BLaER1 (cell line): Measurements from ENCODE around the gene WNK1.

Source experiments
- H3K27ac ChIP-seq: shearing (Covaris generic); formaldehyde crosslinking; 2 replicates; pipeline ENCODE4 v1.8.1; 2022
- H3K27me3 ChIP-seq: shearing (Covaris generic); formaldehyde crosslinking; 2 replicates; pipeline ENCODE4 v1.8.1; 2022
- H3K36me3 ChIP-seq: shearing (Covaris generic); formaldehyde crosslinking; 2 replicates; pipeline ENCODE4 v1.8.1; 2022
- H3K4me1 ChIP-seq: shearing (Covaris generic); formaldehyde crosslinking; 2 replicates; pipeline ENCODE4 v1.8.1; 2022
- H3K4me2 ChIP-seq: shearing (Covaris generic); formaldehyde crosslinking; 2 replicates; pipeline ENCODE4 v1.8.1; 2022
- H3K4me3 ChIP-seq: shearing (Covaris generic); formaldehyde crosslinking; 2 replicates; pipeline ENCODE4 v1.8.1; 2022
- H3K9ac ChIP-seq: shearing (Covaris generic); formaldehyde crosslinking; 2 replicates; pipeline ENCODE4 v1.8.1; 2022
- H3K9me3 ChIP-seq: shearing (Covaris generic); formaldehyde crosslinking; 2 replicates; pipeline ENCODE4 v1.8.1; 2022
- H4K20me1 ChIP-seq: shearing (Covaris generic); formaldehyde crosslinking; 2 replicates; pipeline ENCODE4 v1.8.1; 2022
- Cebpa-rat ChIP-seq: shearing (Covaris generic); IDR thresholded peaks from 2 replicates; pipeline ENCODE4 v1.8.1; 2022

The WNK1 gene

GRCh38 chr12:904010-904414 lies 151.6 kb downstream of the WNK1 start:
- TF ChIP-seq Cebpa-rat: no peak
- Histone ChIP-seq H3K36me3 (peaks cover 81% of the 10 kb centered on the region), H3K9ac (0 out of 2 replicates have a peak overlapping the region, but pooled peaks have one; percentile 42), H3K4me2 (peak overlapping the region; percentile 82), H3K27ac (peak overlapping the region; percentile 68), H4K20me1 (peaks cover 41% of the 10 kb centered on the region), H3K4me1 (peaks cover 71% of the 10 kb centered on the region), H3K4me3 (0 out of 2 replicates have a peak overlapping the region, but pooled peaks have one; percentile 42), H3K27me3 (no peaks in the 10 kb centered on the region), H3K9me3 (no peaks in the 10 kb centered on the region)

- peaks cover 81% of the 10 kb centered on the region for H3K36me3 ChIP-seq
- peaks cover 41% of the 10 kb centered on the region for H4K20me1 ChIP-seq
- peak overlapping the region; percentile 42 for H3K4me3 ChIP-seq
- peak overlapping the region; percentile 68 for H3K27ac ChIP-seq
- no peaks in the 10 kb centered on the region for H3K27me3 ChIP-seq
- H3K9me3 ChIP-seq: no peaks in the 10 kb centered on the region
- H3K4me2 ChIP-seq: peak overlapping the region; percentile 82
- peak; percentile 63; the same call in 1 of the 2 replicates for TF ChIP-seq Cebpa-rat
- H3K4me1 ChIP-seq: peaks cover 84% of the 10 kb centered on the region
- H3K9ac ChIP-seq: peak overlapping the region; percentile 49; the same call in 1 of the 2 replicates
These were observed 153.1 kb downstream of the WNK1 start for GRCh38 chr12:905261-906031.

GRCh38 chr12:906062-906585 lies 153.7 kb downstream of the WNK1 start:
- Histone ChIP-seq H3K27ac (peak overlapping the region; percentile 68), H3K4me1 (peaks cover 91% of the 10 kb centered on the region), H3K36me3 (peaks cover 81% of the 10 kb centered on the region), H3K27me3 (no peaks in the 10 kb centered on the region), H3K9me3 (no peaks in the 10 kb centered on the region), H4K20me1 (peaks cover 41% of the 10 kb centered on the region), H3K4me2 (peak overlapping the region; percentile 82), H3K9ac (peak overlapping the region; percentile 49; the same call in 1 of the 2 replicates), H3K4me3 (peak overlapping the region; percentile 42)
- TF ChIP-seq Cebpa-rat: no peak

GRCh38 chr12:907413-908185 lies 155.2 kb downstream of the WNK1 start:
- TF ChIP-seq Cebpa-rat: no peak
- no peaks in the 10 kb centered on the region for H3K27me3 ChIP-seq
- no peak overlapping the region for H3K4me3 ChIP-seq
- H3K4me2 ChIP-seq: peak overlapping the region; percentile 82; the same call in 1 of the 2 replicates
- H3K36me3 ChIP-seq: peaks cover 78% of the 10 kb centered on the region
- no peaks in the 10 kb centered on the region for H3K9me3 ChIP-seq
- peak overlapping the region; percentile 30; the same call in 1 of the 2 replicates for H3K27ac ChIP-seq
- peaks cover 41% of the 10 kb centered on the region for H4K20me1 ChIP-seq
- peaks cover 96% of the 10 kb centered on the region for H3K4me1 ChIP-seq
- H3K9ac ChIP-seq: no peak overlapping the region

GRCh38 chr12:909861-910260 lies 157.5 kb downstream of the WNK1 start:
- Histone ChIP-seq H3K9me3 (no peaks in the 10 kb centered on the region), H3K27ac (no peak overlapping the region), H3K9ac (no peak overlapping the region), H3K4me2 (no peak overlapping the region), H3K36me3 (peaks cover 77% of the 10 kb centered on the region), H3K4me1 (peaks cover 96% of the 10 kb centered on the region), H3K4me3 (no peak overlapping the region), H4K20me1 (peaks cover 20% of the 10 kb centered on the region), H3K27me3 (no peaks in the 10 kb centered on the region)
- TF ChIP-seq Cebpa-rat: no peak

- Histone ChIP-seq H3K9me3 (no peaks in the 10 kb centered on the region), H3K4me3 (no peak overlapping the region), H3K9ac (no peak overlapping the region), H3K4me2 (no peak overlapping the region), H3K27me3 (no peaks in the 10 kb centered on the region), H3K4me1 (peaks cover 96% of the 10 kb centered on the region), H3K27ac (no peak overlapping the region), H4K20me1 (peaks cover 14% of the 10 kb centered on the region), H3K36me3 (peaks cover 77% of the 10 kb centered on the region)
- no peak for TF ChIP-seq Cebpa-rat
These were observed 158.0 kb downstream of the WNK1 start for GRCh38 chr12:910416-910815.

GRCh38 chr12:911191-911826 lies 158.9 kb downstream of the WNK1 start:
- no peaks in the 10 kb centered on the region for H3K27me3 ChIP-seq
- 0 out of 2 replicates have a peak overlapping the region, but pooled peaks have one; percentile 0 for H3K27ac ChIP-seq
- H3K9me3 ChIP-seq: no peaks in the 10 kb centered on the region
- no peak overlapping the region for H3K4me2 ChIP-seq
- no peak for TF ChIP-seq Cebpa-rat
- H3K9ac ChIP-seq: no peak overlapping the region
- peaks cover 76% of the 10 kb centered on the region for H3K36me3 ChIP-seq
- H3K4me3 ChIP-seq: no peak overlapping the region
- peaks cover 5% of the 10 kb centered on the region for H4K20me1 ChIP-seq
- H3K4me1 ChIP-seq: peaks cover 95% of the 10 kb centered on the region

- no peak for TF ChIP-seq Cebpa-rat
- Histone ChIP-seq H3K27ac (peak overlapping the region; percentile 91), H4K20me1 (no peaks in the 10 kb centered on the region), H3K4me1 (peaks cover 95% of the 10 kb centered on the region), H3K36me3 (peaks cover 71% of the 10 kb centered on the region), H3K9me3 (no peaks in the 10 kb centered on the region), H3K4me3 (no peak overlapping the region), H3K4me2 (peak overlapping the region; percentile 77), H3K27me3 (no peaks in the 10 kb centered on the region), H3K9ac (no peak overlapping the region)
These were observed 160.3 kb downstream of the WNK1 start for GRCh38 chr12:912466-913235.
